ENCODE data around the gene COASY. TPM values are rescaled to one million over a fixed set of nuclear protein-coding genes. Genes with fewer than 3 reads are reported as not detected.

COASY gene
- total and polyA plus RNA-seq, 2 experiments from 2014 or later, result 43.5 to 74.7 TPM

GRCh38 chr17:42562388-42563142 lies 617 bp downstream of the COASY start:
- DNase-seq (ENCODE audit: low read depth in 1 of 2, low spot score in 1 of 2), result peak; percentile 40 to 58
- H3K4me3 ChIP-seq, result peak overlapping the region; percentile 67
- H3K27me3 ChIP-seq, result no peaks in the 10 kb centered on the region
- no peaks in the 10 kb centered on the region for H3K9me3 ChIP-seq (ENCODE audit: low read depth)
- TF ChIP-seq CTCF (IDR thresholded peaks at IDR 0.05; ENCODE audit: low read depth, low read length), result peak; percentile 4
- H3K4me1 ChIP-seq (ENCODE audit: low read depth), result peaks cover 12% of the 10 kb centered on the region
- peak overlapping the region; percentile 82 for H3K27ac ChIP-seq
- peaks cover 4% of the 10 kb centered on the region for H3K36me3 ChIP-seq

GRCh38 chr17:42563143-42563509 lies 1.2 kb downstream of the COASY start:
- Histone ChIP-seq H3K27ac (peak overlapping the region; percentile 82), H3K4me1 (ENCODE audit: low read depth) (peaks cover 12% of the 10 kb centered on the region), H3K9me3 (ENCODE audit: low read depth) (no peaks in the 10 kb centered on the region), H3K4me3 (peak overlapping the region; percentile 67), H3K27me3 (no peaks in the 10 kb centered on the region), H3K36me3 (peaks cover 4% of the 10 kb centered on the region)
- no peak for TF ChIP-seq CTCF (IDR thresholded peaks at IDR 0.05; ENCODE audit: low read depth, low read length)
- DNase-seq (ENCODE audit: low read depth in 1 of 2, low spot score in 1 of 2), result no peak

GRCh38 chr17:42563543-42563942 lies 1.6 kb downstream of the COASY start:
- no peak for DNase-seq (ENCODE audit: low read depth in 1 of 2, low spot score in 1 of 2)
- Histone ChIP-seq H3K27me3 (no peaks in the 10 kb centered on the region), H3K27ac (no peak overlapping the region), H3K9me3 (ENCODE audit: low read depth) (no peaks in the 10 kb centered on the region), H3K4me1 (ENCODE audit: low read depth) (peaks cover 12% of the 10 kb centered on the region), H3K36me3 (peaks cover 4% of the 10 kb centered on the region), H3K4me3 (peak overlapping the region; percentile 67)
- no peak for TF ChIP-seq CTCF (IDR thresholded peaks at IDR 0.05; ENCODE audit: low read depth, low read length)

- H3K27me3 ChIP-seq, result no peaks in the 10 kb centered on the region
- no peak for DNase-seq (ENCODE audit: low read depth in 1 of 2, low spot score in 1 of 2)
- peaks cover 8% of the 10 kb centered on the region for H3K36me3 ChIP-seq
- no peaks in the 10 kb centered on the region for H3K9me3 ChIP-seq (ENCODE audit: low read depth)
- TF ChIP-seq CTCF (IDR thresholded peaks at IDR 0.05; ENCODE audit: low read depth, low read length), result no peak
- H3K27ac ChIP-seq, result no peak overlapping the region
- H3K4me3 ChIP-seq, result no peak overlapping the region
- peaks cover 12% of the 10 kb centered on the region for H3K4me1 ChIP-seq (ENCODE audit: low read depth)
Measured at GRCh38 chr17:42563950-42564349, 2.0 kb downstream of the COASY start.

GRCh38 chr17:42564815-42565522 lies 3.0 kb downstream of the COASY start:
- no peak for DNase-seq (ENCODE audit: low read depth in 1 of 2, low spot score in 1 of 2)
- no peak overlapping the region for H3K4me3 ChIP-seq

More at GRCh38 chr17:42564815-42565522, 3.0 kb downstream of the COASY start:
- no peak for TF ChIP-seq CTCF (IDR thresholded peaks at IDR 0.05; ENCODE audit: low read depth, low read length)
- Histone ChIP-seq H3K27ac (no peak overlapping the region), H3K4me1 (ENCODE audit: low read depth) (peaks cover 12% of the 10 kb centered on the region), H3K27me3 (no peaks in the 10 kb centered on the region), H3K36me3 (peaks cover 16% of the 10 kb centered on the region), H3K9me3 (ENCODE audit: low read depth) (no peaks in the 10 kb centered on the region)

Measured in cardiac muscle cell (in vitro differentiated cells and primary cell).